ENCODE measurements around the gene MACF1.

MACF1 gene

GRCh38 chr1:39360731-39361130 lies 156.2 kb downstream of the MACF1 start:
- no peak for DNase-seq

- DNase-seq, result no peak
Observed at GRCh38 chr1:39361446-39361845, 157.0 kb downstream of the MACF1 start.

GRCh38 chr1:39363267-39363666 lies 158.8 kb downstream of the MACF1 start:
- DNase-seq, result no peak

GRCh38 chr1:39368045-39368444 lies 163.6 kb downstream of the MACF1 start:
- DNase-seq, result no peak

GRCh38 chr1:39369565-39369964 lies 165.1 kb downstream of the MACF1 start:
- DNase-seq, result no peak

- DNase-seq, result no peak
Observed at GRCh38 chr1:39370602-39371001, 166.1 kb downstream of the MACF1 start.

GRCh38 chr1:39372105-39372504 lies 167.6 kb downstream of the MACF1 start:
- DNase-seq, result no peak

- DNase-seq, result no peak
Observed at GRCh38 chr1:39376656-39377055, 172.2 kb downstream of the MACF1 start.

- DNase-seq, result no peak
Observed at GRCh38 chr1:39378377-39378776, 173.9 kb downstream of the MACF1 start.

- no peak for DNase-seq
Observed at GRCh38 chr1:39379187-39379586, 174.7 kb downstream of the MACF1 start.

GRCh38 chr1:39380036-39380435 lies 175.5 kb downstream of the MACF1 start:
- no peak for DNase-seq

- DNase-seq, result no peak
Observed at GRCh38 chr1:39381839-39382238, 177.3 kb downstream of the MACF1 start.

- DNase-seq, result no peak
Observed at GRCh38 chr1:39384305-39384704, 179.8 kb downstream of the MACF1 start.

- no peak for DNase-seq
Observed at GRCh38 chr1:39385067-39385988, 180.8 kb downstream of the MACF1 start.

GRCh38 chr1:39386997-39387396 lies 182.5 kb downstream of the MACF1 start:
- DNase-seq, result no peak

GRCh38 chr1:39387452-39387851 lies 183.0 kb downstream of the MACF1 start:
- no peak for DNase-seq

GRCh38 chr1:39391691-39392679 lies 187.5 kb downstream of the MACF1 start:
- DNase-seq, result no peak

- DNase-seq, result no peak
Observed at GRCh38 chr1:39392851-39393573, 188.5 kb downstream of the MACF1 start.

- DNase-seq, result no peak
Observed at GRCh38 chr1:39393645-39394044, 189.2 kb downstream of the MACF1 start.

- DNase-seq, result no peak
Observed at GRCh38 chr1:39394059-39394458, 189.6 kb downstream of the MACF1 start.

- DNase-seq, result no peak
Observed at GRCh38 chr1:39394598-39394997, 190.1 kb downstream of the MACF1 start.

GRCh38 chr1:39395357-39395831 lies 190.9 kb downstream of the MACF1 start:
- DNase-seq, result no peak

- no peak for DNase-seq
Observed at GRCh38 chr1:39396671-39397070, 192.2 kb downstream of the MACF1 start.

Measured in cortex of kidney (tissue), 1 donor.